ENCODE data around the gene LBP.
"Not testable (repeated sequence)": the region's sequence is repeated elsewhere in the genome, so short reads cannot be mapped to it uniquely, and the experiment has no call there.

The LBP gene

DNA sequence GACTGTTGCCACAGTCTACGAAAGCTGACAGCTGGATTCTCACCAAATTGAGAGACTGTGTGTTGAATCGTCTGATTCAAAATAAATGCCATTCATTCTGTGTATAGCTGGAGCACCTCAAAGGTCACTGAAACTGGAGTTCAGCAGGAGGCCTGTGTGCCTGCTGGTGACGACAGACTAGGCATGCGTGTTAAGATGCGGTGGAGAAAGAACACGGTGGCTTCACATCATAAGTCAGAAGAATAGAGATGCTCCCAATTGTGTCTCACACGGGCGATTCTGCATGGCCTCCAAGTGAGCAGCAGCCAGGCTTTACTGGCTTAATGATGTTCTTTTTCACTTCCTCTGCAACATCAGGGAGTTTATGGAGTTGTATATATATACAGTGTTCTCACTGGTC lies 56.5 kb downstream of the LBP start:
- no peak for DNase-seq

DNA sequence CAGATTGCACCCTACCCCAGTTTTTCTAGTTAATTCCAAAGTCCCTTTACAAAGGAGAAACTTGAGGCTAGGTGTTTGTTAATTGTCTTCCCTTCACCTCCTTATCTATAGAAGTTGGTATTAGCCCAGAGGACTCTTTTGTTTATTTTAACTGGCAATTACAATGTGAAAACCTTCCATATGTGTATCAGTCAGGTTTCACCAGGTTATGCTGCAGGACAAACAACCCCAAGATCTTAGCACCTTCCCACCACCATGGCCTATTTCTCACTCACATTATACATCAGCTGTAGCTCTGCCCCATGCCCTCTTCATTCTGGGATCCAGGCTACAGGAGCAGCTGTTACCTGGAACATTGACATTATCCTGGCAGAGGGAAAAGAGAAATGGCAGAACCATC lies 57.7 kb downstream of the LBP start:
- DNase-seq = no peak

DNA sequence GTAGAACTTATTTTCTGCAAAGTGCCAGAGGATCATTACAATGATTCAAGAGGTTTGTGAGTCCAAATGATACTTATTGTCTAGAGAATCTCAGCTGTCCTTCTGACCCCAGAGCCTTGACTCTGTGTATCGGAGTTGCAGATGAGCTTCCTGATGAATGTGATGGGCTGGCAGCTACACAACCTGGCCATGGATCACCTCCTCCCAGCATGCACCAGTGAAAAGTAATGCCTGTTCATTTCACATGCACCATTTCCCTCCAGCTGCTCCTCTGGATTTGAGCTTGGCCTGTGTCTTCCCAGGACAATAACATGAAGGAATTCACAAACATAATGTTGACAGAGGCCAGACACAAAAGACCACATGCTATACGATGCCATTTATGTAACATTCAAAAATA lies 58.9 kb downstream of the LBP start:
- no peak for DNase-seq

DNA sequence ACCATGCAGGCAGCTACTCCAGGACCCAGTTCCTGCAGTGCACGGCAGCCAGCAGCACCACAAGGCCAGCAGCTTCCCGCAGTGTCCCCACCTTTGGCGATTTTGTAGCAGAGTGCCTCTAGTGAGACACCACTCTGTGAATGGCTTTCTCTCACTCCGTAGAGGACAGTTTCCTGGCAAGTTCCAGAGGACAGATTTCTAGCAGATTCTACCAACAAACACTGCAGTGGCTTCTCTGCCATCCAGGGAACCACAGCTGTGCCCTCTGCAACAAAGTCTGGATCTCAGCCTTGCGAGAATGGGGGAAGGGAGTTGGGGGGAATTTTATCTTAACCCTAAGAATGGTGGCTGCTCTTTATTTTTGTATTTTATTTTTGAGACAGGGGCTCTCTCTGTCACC lies 60.2 kb downstream of the LBP start:
- DNase-seq = no peak

DNA sequence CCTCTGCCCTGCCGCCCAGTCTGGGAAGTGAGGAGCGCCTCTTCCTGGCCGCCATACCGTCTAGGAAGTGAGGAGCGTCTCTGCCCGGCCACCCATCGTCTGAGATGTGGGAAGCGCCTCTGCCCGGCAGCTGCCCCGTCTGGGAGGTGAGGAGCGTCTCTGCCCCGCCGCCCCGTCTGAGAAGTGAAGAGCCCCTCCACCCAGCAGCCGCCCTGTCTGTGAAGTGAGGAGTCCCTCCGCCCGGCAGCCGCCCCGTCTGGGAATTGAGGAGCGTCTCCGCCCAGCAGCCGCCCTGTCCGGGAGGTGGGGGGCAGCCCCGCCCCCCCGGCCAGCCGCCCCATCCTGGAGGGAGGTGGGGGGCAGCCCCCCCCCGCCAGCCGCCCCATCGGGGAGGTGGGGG lies 61.0 kb downstream of the LBP start:
- DNase-seq = no peak

DNA sequence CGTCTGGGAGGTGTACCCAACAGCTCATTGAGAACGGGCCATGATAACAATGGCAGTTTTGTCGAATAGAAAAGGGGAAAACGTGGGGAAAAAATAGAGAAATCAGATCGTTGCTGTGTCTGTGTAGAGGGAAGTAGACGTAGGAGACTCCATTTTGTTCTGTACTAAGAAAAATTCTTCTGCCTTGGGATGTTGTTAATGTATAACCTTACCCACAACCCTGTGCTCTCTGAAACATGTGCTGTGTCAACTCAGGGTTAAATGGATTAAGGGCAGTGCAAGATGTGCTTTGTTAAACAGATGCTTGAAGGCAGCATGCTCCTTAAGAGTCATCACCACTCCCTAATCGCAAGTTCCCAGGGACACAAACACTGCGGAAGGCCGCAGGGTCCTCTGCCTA lies 61.5 kb downstream of the LBP start:
- not testable (repeated sequence) for DNase-seq

DNA sequence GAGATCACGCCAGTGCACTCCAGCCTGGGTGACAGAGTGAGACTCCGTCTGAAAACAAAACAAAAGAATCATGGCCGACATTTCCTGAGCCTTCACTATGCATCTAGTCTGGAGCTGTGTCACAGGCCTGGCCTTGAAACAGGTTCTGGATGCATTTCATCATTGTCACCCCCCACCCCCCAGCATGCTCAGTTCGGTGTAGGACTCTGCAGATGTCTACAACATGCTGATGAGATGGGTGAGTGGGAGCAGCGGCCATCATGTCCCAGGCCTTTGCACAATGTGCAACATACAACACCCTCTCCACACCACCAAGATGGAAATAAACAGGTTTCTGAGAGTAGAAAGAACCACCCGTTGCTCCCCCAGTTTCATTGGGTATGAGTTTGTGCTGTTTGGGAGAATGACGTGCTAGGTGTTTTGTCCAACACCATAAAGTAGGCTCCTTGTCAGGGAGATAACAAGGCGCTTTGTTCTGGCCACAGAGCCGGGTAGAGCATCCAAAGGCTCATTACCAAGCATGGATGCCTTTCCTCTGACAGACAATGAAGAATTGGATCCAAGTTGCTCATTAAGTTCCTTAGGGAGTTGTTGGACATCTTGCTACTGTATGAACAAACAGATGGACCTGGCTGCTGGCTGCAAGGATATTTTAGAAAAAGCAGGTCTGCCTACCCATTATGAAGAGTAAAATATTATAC lies 66.7 kb downstream of the LBP start:
- no peak for DNase-seq

DNA sequence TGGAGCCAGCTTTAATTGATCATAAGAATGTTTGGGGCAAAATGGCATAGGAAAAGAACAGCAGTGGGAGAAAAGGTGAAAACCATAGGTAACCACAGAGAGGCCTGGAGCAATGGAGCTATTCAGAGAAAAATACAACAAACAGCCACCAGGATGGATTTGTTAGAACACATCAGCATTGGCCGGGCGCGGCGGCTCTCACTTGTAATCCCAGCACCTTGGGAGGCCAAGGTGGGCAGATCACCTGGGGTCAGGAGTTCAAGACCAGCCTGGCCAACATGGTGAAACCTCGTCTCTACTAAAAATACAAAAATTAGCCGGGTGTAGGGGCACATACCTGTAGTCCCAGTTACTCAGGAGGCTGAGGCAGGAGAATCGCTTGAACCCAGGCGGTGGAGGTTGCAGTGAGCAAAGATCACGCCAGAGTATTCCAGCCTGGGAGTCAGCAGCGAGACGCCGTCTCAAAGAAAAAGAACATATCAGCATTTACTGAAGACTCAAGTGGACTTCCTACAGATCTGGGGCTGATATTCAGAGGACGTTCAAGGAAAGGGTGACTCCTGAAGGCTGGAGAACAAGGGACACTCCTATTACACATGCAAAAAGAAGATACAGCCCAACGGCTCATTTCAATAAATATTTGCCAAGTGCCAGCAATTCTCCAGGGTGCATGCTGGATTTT lies 68.6 kb downstream of the LBP start:
- no peak for DNase-seq

DNA sequence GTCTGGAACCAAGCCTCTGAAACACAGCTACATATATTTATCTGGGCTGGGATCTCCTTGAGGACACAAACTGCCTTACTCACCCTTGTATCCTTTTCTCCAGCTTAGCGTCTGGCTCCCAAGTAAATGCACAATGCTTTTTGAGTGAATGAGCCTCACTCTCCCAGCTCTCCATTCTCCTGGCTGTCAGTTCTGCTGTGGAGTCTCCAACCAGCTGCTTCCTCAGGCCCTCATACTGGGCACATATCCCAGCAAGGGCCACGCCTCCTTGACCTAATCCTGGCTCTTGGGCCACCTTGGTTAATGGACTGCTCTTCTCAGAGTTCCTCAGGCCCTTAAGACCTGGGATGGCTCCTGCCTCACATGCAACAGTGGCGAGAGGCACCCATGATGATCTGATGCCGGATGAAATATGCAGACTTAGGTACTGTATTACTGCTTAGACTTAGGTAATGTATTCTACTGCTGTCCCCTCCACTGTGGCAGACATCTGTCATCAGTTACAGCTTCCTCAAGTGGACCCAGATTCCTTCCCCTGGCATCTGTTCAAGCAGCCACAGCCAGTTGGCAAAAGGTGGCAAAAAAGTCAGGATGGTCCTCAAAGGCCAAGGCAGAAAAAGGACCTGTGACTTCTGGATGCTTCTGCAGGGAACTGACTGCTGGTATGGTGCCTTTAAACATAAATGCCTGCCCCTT lies 72.4 kb downstream of the LBP start:
- DNase-seq = no peak

DNA sequence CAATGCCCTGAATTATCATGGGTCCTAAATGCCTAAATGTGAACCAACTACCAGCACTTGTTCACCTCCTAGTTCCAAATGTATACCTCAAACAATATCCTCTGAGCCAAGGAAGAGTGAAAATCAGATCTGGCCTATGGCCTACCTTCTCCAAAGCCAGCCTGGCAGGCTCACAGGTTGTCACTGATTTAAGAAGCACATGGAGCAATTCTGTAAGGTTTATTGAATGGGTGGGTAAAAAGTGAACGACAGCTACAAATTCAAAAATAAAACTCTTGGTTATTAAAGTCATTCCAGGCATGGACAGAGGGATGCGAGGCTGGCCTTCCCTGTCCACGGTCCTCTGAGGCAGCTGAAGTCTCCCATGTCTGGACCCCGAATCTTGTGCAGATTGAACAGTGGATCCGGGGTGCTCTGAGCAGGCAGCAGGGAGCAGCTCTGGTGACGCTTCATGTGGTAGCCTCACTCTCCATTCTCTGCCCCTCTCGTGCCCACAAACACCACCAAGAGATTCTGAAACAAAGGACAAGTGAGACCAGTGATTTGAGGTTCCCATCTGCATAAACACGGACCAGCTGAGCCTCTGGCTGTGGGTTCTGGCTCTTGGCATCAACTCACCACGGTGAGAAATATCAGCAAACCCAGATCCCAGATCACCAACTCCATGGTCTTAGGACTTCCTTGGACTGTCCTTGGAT lies 74.3 kb downstream of the LBP start:
- DNase-seq = no peak

DNA sequence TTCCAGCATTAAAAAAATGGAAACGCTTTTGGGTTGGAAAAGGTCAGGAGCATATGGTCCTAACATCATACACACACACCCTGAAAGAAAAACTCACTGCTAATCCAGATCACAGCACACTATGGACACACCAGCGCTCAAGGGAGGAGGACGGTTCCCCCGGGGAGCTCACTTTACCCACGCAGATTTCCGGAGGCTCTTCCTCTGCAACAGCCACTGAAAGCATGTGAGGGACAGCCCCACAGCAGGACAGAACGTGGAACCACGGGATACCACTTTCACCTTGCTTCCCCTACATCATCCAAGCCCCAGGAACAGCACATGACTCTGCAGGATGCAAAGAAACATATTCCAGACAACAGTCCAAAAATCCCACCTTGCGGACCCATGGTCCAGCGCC lies 75.6 kb downstream of the LBP start:
- no peak for DNase-seq

DNA sequence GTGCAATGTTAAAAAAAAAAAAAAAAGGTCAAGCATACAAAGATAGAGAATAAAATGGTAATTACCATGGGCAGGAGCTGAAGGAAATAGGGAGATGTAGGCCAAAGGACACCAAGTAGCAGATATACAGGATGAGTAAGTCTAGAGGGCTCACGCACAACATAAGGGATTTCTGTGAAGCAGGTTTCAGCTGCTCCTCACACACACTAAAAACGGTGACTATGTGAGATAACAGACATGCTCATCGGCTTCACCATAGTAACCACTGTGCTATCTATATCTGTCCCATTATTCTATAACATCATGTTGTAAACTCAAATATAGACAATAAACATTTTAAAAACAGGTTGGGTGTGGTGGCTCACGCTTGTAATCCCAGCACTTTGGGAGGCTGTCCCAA lies 77.3 kb downstream of the LBP start:
- no peak for DNase-seq

DNA sequence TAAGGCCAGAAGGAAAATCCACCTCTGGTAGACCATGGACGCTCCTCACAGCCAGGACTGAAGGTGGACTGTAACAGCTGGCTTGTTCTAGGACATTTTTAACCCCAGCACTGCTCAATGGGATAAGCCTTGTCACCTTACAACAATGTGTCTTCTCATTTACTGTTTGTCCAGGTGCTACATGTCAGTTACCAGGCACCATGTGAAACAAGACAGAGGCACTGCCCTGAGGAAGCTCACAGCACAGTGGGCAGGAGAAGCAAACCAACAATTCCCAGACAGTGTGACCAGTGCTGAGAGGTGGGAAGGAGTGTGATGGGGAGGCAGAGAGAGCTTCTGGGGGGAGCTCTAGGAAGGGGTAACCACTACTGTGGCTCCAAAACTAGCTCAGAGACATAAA lies 78.1 kb downstream of the LBP start:
- no peak for DNase-seq

DNA sequence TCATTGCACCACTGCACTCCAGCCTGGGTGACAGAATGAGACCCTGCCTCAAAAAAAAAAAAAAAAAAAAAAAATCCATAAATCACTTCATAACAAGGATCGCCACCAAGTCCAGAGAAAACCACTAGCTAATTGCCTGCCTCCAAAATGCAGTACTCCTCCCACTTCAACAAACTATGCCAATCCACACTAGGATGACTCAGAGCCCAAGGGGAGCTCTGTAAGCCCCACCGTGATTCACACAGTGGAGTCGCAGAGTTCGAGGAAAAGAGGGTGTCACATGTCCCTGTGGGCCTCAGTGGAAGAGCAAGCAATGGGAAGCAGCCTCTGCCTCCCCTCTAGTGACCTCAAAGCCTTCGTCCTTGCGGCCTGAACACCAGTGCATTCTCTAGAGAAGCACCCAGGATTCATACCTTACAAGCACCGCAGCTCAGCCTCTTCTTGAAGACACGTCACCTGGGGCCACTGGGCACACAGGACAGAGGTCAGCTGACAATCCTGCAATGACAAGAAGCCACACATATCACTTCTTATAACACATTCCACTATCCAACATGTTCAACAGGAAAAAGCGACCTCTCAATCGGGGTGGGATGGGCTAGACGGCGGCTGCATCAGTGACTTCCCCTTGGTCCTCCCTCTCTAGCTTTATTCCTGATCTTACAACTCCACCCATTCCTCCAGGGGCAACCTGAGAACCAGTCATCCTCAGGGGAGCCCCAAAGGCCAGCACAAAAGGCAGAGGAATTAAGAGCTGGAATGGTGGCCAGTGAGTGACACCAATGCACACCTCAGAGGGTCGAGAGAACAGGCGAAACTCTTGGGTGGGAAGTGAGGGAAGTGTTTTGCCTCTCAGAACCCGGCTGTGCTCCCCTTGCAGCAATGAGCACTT lies 80.0 kb downstream of the LBP start:
- DNase-seq = no peak
